NCI-H146 (cell line): ENCODE data around the gene STH.

ENCODE experiments used
- DNase-seq: peaks from one replicate; lab custom pipeline; 2025; lab: John Stamatoyannopoulos, UW

Gene STH

GRCh38 chr17:46047856-46048255, 48.8 kb downstream of the STH start:
- DNase-seq: no peak
